Thoracic aorta (tissue), 2 donors: Measurements from ENCODE around the gene PLCD1. TPM values are rescaled to one million over a fixed set of nuclear protein-coding genes. Genes with fewer than 3 reads are reported as not detected.
"Not testable (repeated sequence)": the region's sequence is repeated elsewhere in the genome, so short reads cannot be mapped to it uniquely, and the experiment has no call there.

ENCODE experiments used
- ATAC-seq: fragments of 150-250 bp; one replicate; pipeline ENCODE4 v1.8.0; 2017; ENCODE audit warnings: low read depth; ENCODE audit not compliant: insufficient number of reproducible peaks, low FRiP score
- DNase-seq: peaks from one replicate; pipeline ENCODE4 v3.0.0-alpha.2; 2020; ENCODE audit warnings: low spot score
- H3K27ac ChIP-seq, 2 donors: fragments of 200-600 bp; sonication (generic); 1 replicate in 1 of 2; 2 replicates in 1 of 2; pipeline ENCODE4 v1.5.1; 2016; ENCODE audit warnings: mild to moderate bottlenecking in 2 of 2, moderate library complexity in 2 of 2
- H3K27me3 ChIP-seq: fragments of 200-600 bp; sonication (generic); replicated peaks from 2 replicates; pipeline ENCODE4 v1.6.0; 2016; ENCODE audit warnings: mild to moderate bottlenecking; ENCODE audit not compliant: insufficient read depth
- H3K36me3 ChIP-seq: fragments of 200-600 bp; sonication (generic); one replicate; pipeline ENCODE4 v1.5.1; 2016
- H3K4me1 ChIP-seq, 2 donors: fragments of 200-600 bp; sonication (generic); 1 replicate in 1 of 2; 2 replicates in 1 of 2; pipeline versions ENCODE4 v1.5.1 to v1.6.0; 2016; ENCODE audit warnings: low read depth in 2 of 2, mild to moderate bottlenecking in 1 of 2; ENCODE audit not compliant: control insufficient read depth in 1 of 2
- H3K4me3 ChIP-seq: fragments of 200-600 bp; sonication (generic); 2 replicates; pipeline ENCODE4 v1.5.1; 2016; ENCODE audit warnings: mild to moderate bottlenecking
- H3K9me3 ChIP-seq: fragments of 200-600 bp; sonication (generic); 2 replicates; pipeline ENCODE4 v1.5.1; 2016
- total RNA-seq, 2 donors: library from RNA; depleted of rRNA; stranded (reverse); fragments of >200 nt; gene quantifications; one replicate each; pipeline versions ENCODE4 v1.1.0 to v1.2.3, GENCODE V29; 2016
- TF ChIP-seq, protein P1 (sequence below): fragments of 200-600 bp; sonication (generic); IDR thresholded peaks from one replicate; pipeline ENCODE4 v1.5.1; 2019; ENCODE audit warnings: antibody characterized with exemption

The PLCD1 gene
- total RNA-seq, 2 donors from 2014 or later, result 34.8 to 93.3 TPM

DNA sequence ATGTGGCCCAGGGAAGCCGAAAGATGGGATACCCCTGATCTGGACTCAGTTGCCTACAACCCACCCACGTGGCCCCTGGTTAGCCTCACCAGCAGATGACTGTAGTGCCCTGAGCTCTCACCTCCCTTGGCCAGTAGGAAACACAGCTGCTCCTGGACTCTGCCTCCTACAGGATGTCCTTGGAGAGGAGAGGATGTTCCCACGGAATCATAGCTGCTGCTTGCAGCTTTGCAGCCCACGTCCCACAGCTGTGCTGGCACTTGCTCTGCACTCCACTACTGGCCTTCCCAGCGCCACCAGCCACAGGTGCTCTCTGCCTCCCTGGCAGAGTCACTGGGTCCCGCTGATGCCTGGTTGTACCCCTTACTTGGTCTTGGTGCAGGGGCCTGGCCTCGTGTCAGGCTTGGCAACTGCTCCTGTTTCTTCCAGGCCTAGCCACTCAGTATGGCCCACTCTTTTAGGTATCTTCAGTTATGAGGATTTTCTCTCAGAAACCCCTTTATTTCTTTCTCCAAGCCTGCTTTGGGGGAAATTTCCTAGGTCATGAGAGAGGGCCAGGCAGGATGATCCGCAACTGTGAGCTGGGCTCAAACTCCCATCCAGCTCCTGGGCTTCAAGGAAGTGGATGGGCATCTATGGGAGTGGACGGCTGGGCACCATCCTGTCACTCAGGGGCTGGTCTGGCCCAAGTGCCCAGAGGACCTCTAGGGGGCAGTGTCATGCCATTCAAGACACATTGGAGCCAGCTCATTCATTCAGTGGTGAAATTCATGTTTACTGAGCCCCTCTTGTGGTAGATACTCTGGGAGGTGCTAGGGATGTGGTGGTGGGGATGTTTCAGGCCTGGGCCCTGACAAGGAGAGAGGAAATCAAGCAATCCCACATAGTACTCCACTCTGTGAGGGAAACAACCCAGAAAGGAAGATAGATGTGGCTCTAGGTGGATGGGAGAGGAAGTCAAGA, 55.0 kb downstream of the PLCD1 start:
- H3K27me3 ChIP-seq, result no peaks in the 10 kb centered on the region

DNA sequence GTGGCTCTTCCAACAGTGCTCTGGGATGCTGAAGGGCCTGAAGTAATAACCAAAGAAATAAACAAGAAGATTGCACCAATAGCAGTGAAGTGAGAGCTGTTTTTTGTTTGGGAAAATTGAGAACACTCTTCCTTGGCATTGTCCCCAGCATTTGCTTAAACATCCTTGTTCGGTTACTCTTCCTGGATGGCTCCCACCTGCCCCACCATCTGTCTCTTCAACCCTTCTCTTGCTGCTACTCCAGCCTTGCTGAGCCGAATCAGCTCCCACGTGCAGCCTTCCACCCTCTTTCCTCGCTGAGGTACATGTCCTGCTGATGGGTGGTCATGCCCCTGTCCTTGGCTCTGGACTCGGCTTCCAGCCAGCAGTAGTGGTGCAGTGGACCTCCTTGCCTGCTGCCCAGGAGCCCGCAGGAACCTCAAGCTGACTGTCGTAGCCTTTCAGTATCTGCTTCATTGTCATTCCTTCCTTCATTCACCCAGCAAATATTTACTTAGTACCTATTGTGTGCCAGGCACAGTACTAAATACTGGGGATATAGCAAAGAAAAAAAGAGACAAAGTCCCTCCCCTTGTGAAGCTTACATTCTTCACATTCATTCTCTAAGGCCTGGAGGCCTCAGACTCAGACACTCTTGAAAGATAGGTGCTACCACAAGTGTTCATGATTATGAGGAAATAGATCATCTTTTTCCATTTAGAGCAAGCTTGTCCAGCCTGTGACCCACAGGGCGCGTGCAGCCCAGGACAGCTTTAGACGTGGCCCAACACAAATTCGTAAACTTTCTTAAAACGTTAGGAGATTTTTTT, 56.0 kb downstream of the PLCD1 start:
- TF ChIP-seq, protein P1, sequence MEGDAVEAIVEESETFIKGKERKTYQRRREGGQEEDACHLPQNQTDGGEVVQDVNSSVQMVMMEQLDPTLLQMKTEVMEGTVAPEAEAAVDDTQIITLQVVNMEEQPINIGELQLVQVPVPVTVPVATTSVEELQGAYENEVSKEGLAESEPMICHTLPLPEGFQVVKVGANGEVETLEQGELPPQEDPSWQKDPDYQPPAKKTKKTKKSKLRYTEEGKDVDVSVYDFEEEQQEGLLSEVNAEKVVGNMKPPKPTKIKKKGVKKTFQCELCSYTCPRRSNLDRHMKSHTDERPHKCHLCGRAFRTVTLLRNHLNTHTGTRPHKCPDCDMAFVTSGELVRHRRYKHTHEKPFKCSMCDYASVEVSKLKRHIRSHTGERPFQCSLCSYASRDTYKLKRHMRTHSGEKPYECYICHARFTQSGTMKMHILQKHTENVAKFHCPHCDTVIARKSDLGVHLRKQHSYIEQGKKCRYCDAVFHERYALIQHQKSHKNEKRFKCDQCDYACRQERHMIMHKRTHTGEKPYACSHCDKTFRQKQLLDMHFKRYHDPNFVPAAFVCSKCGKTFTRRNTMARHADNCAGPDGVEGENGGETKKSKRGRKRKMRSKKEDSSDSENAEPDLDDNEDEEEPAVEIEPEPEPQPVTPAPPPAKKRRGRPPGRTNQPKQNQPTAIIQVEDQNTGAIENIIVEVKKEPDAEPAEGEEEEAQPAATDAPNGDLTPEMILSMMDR, result no peak
- DNase-seq (no peak), ATAC-seq (no peak)
- H3K36me3 ChIP-seq, result peaks cover 28% of the 10 kb centered on the region
- H3K9me3 ChIP-seq, result no peaks in the 10 kb centered on the region
- H3K27ac ChIP-seq, result no peak overlapping the region
- no peaks in the 10 kb centered on the region for H3K27me3 ChIP-seq
- peaks cover 0 to 20% of the 10 kb centered on the region in 2 donors for H3K4me1 ChIP-seq
- H3K4me3 ChIP-seq, result no peak overlapping the region

More for the DNA sequence above, 55.0 kb downstream of the PLCD1 start:
- TF ChIP-seq, protein P1, result peak; percentile 62
- H3K4me3 ChIP-seq, result no peak overlapping the region
- H3K36me3 ChIP-seq, result peaks cover 28% of the 10 kb centered on the region
- H3K4me1 ChIP-seq, result peaks cover 0 to 12% of the 10 kb centered on the region in 2 donors
- no peak overlapping the region for H3K27ac ChIP-seq
- DNase-seq, result no peak
- no peak for ATAC-seq
- no peaks in the 10 kb centered on the region for H3K9me3 ChIP-seq

DNA sequence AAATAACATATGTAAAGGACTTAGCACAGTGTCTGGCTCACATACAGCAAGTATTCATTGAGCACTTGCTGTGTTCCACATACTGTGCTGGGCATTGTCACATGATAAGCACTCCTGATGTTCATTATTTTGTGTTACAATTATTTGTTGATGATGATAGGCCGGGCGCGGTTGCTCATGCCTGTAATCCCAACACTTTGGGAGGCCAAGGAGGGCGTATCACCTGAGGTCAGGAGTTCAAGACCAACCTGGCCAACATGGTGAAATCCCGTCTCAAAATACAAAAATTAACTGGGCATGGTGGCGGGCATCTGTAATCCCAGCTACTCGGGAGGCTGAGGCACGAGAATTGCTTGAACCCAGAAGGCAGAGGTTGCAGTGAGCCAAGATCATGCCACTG, 57.4 kb downstream of the PLCD1 start:
- Histone ChIP-seq H3K4me1 (peaks cover 2 to 26% of the 10 kb centered on the region in 2 donors), H3K36me3 (peaks cover 28% of the 10 kb centered on the region)
- DNase-seq, H3K27me3 ChIP-seq, H3K27ac ChIP-seq, H3K9me3 ChIP-seq, ATAC-seq, H3K4me3 ChIP-seq: not testable (repeated sequence)

DNA sequence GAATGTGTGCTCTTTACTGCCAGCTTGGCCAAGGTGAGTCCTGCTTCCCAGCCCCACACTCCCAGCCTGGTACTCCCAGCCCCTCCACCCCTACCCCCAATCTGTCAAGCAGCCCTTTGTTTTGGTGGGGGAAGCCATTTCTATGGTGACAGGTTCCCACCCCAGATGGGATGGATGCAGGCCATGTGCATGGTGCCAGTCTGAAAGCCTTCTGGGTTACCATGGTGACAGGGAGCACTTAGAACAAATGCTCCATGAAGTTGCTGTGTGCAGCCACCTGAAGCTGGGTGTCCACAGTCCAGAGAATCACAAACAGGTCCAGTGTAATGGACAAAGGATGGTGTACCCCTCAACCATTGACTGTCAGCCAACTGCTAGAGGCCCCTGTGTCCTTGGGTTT, 58.0 kb downstream of the PLCD1 start:
- Histone ChIP-seq H3K27me3 (no peaks in the 10 kb centered on the region), H3K27ac (no peak overlapping the region), H3K36me3 (peaks cover 24% of the 10 kb centered on the region), H3K4me1 (peaks cover 4 to 27% of the 10 kb centered on the region in 2 donors), H3K4me3 (no peak overlapping the region), H3K9me3 (no peaks in the 10 kb centered on the region)
- no peak for DNase-seq
- no peak for ATAC-seq
- TF ChIP-seq, protein P1, result no peak

DNA sequence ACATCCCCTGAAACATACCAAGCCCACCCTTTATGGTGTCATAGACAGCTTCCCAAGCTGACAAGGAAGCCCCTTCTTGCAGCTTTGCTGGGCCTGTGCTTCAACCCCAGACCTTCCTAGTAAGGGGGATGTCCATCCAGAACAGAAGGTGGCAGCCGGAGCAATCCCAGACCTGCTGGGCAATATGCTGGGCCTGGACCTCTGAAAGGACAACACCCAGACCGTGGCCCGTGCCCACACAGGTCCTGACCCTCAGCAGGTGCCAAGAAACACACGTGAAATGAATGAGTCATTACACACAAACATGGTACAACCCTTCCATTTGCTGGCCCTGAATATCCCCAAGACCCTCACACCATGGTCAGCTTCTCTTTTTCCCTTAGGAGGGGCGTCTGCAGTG, 58.6 kb downstream of the PLCD1 start:
- Histone ChIP-seq H3K36me3 (peaks cover 18% of the 10 kb centered on the region), H3K27me3 (no peaks in the 10 kb centered on the region), H3K27ac (no peak overlapping the region), H3K9me3 (no peaks in the 10 kb centered on the region), H3K4me3 (no peak overlapping the region), H3K4me1 (peaks cover 4 to 27% of the 10 kb centered on the region in 2 donors)
- DNase-seq (no peak), ATAC-seq (no peak)
- TF ChIP-seq, protein P1, result no peak
